NB4 (cell line): ENCODE data around the gene RNU6-9.
A peak's percentile ranks its signal among the peaks of the same experiment; 100 is the strongest.

Source experiments
- DNase-seq: peaks from one replicate; pipeline ENCODE4 v3.0.0; 2010; ENCODE audit warnings: low read depth
- H3K4me3 ChIP-seq: one replicate; pipeline ENCODE4 v1.5.1; 2011; ENCODE audit warnings: mild to moderate bottlenecking, low read depth, low read length, moderate library complexity
- MYC ChIP-seq: IDR thresholded peaks from 2 replicates; pipeline ENCODE4 v1.6.1; 2011; ENCODE audit warnings: low read depth, low read length
- POLR2A ChIP-seq: IDR thresholded peaks from 2 replicates; pipeline ENCODE4 v1.6.1; 2011; ENCODE audit warnings: mild to moderate bottlenecking; ENCODE audit not compliant: insufficient read length; ENCODE audit errors: extremely low read depth
- TF ChIP-seq, protein P1 (sequence below): IDR thresholded peaks from one replicate; pipeline ENCODE4 v1.5.1; 2012; ENCODE audit warnings: low read depth, low read length
- TF ChIP-seq, protein P2 (sequence below): IDR thresholded peaks from 2 replicates; pipeline ENCODE4 v1.6.1; 2011; ENCODE audit warnings: low read depth, low read length

RNU6-9 gene

DNA sequence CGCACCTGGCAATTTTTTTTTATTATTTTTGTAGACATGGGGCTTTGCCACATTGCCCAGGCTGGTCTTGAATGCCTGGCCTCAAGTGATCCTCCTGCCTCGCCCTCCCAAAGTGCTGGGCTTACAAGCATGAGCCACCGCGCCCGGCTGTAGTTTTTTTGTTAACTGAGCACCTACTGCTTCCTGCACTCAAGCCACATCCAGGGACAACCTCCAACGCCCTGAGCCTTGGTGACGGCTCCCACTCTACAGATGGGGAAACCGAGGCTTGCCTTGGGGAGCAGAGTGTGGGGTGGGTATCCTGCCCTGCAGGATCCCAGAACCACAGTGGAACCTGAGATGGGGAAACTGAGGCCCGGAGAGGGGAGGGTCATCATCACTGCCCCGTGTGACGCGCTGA is 38.1 kb upstream of the RNU6-9 start:
- H3K4me3 ChIP-seq: no peak overlapping the region
- no peak for DNase-seq
- TF ChIP-seq MYC (no peak), POLR2A (no peak)
- TF ChIP-seq, protein P1, sequence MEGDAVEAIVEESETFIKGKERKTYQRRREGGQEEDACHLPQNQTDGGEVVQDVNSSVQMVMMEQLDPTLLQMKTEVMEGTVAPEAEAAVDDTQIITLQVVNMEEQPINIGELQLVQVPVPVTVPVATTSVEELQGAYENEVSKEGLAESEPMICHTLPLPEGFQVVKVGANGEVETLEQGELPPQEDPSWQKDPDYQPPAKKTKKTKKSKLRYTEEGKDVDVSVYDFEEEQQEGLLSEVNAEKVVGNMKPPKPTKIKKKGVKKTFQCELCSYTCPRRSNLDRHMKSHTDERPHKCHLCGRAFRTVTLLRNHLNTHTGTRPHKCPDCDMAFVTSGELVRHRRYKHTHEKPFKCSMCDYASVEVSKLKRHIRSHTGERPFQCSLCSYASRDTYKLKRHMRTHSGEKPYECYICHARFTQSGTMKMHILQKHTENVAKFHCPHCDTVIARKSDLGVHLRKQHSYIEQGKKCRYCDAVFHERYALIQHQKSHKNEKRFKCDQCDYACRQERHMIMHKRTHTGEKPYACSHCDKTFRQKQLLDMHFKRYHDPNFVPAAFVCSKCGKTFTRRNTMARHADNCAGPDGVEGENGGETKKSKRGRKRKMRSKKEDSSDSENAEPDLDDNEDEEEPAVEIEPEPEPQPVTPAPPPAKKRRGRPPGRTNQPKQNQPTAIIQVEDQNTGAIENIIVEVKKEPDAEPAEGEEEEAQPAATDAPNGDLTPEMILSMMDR: no peak
- TF ChIP-seq, protein P2, sequence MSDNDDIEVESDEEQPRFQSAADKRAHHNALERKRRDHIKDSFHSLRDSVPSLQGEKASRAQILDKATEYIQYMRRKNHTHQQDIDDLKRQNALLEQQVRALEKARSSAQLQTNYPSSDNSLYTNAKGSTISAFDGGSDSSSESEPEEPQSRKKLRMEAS: no peak

DNA sequence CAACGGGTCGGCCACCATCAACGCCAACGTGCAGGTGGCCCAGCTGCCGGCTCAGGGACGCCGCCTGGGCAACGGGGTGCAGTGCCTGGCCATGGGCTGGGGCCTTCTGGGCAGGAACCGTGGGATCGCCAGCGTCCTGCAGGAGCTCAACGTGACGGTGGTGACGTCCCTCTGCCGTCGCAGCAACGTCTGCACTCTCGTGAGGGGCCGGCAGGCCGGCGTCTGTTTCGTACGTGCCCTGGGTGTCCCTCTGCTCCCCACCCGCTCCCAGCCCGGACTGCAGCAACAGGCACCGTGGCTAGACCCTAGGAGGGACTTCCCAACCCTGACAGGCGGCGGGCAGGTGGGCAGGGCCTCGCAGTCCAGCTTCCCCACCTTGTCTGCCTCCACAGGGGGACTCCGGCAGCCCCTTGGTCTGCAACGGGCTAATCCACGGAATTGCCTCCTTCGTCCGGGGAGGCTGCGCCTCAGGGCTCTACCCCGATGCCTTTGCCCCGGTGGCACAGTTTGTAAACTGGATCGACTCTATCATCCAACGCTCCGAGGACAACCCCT is 37.6 kb upstream of the RNU6-9 start:
- TF ChIP-seq MYC (no peak), POLR2A (no peak)
- TF ChIP-seq, protein P1: no peak
- TF ChIP-seq, protein P2: no peak
- no peak for DNase-seq
- H3K4me3 ChIP-seq: no peak overlapping the region

DNA sequence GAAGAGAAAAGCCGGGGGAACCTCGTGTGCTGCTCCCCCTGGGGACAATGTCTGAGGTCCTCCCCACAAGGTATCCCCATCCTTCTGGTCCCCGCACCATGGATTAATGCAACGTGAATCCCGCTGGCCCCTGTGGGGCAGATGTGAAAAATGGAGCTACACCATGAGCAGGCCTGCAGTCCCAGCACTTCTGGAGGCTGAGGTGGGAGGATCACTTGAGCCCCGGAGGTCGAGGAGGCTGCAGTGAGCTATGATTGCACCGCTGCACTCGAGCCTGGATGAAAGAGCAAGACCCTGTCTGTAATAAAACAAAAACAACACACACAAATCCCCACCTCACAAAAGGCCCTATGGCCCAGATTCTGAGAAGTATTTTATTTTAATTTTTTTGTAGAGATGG is 35.0 kb upstream of the RNU6-9 start:
- H3K4me3 ChIP-seq: no peak overlapping the region
- DNase-seq: no peak
- TF ChIP-seq, protein P1: no peak

DNA sequence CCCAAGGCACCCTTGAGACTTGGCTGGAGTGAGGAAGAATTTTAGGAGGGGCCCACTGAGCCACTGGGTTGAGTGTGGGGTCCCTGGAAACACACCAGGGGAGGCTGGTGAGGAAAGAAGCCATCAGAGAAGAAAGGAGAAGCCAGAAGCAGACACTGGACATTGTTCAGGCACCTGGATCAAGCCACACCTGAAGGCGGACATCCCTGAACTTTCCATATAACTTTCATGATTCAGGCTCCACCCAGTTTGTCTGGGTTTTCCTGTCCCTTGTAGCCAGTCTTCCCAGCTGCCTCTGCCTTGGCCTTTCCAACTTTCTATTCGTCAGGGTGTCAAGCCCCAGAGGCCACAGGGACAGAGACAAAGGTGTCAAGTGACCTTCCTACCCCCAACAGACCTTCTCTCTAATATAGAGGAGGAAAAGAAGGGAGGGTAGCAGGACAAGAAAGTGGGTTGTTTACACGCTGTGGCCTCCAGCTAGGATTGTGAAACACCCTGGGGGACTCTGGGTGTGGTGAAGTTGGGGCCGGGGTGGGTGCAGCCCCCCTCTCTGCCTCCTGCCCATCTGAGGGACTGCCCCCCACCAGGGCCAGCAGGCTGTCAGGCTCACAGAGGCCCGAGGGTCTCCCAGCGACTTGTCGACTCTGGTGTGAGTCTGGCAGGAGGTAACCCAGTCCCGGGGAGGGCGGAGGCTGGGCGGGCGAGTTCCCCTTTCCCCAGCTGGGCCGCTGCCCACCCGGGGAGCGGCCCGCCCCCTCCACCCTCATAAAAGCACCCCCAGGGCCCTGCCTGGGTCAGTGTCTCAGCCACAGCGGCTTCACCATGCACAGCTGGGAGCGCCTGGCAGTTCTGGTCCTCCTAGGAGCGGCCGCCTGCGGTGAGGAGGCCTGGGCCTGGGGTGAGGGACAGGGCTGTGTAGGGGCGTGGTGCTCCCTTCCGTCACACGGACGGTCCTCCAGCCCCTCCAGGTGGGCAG is 34.1 kb upstream of the RNU6-9 start, which contains the start of gene CFD:
TSS of gene CFD (plus strand) at position 797 of the 976 bp plus-strand sequence. CDS start at position 823, 26 bp downstream.
- TF ChIP-seq, protein P1: no peak
- TF ChIP-seq, protein P2: no peak
- TF ChIP-seq MYC (no peak), POLR2A (no peak)
- H3K4me3 ChIP-seq: peak within 1 kb of the TSS; percentile 61
- peak; percentile 92 for DNase-seq

DNA sequence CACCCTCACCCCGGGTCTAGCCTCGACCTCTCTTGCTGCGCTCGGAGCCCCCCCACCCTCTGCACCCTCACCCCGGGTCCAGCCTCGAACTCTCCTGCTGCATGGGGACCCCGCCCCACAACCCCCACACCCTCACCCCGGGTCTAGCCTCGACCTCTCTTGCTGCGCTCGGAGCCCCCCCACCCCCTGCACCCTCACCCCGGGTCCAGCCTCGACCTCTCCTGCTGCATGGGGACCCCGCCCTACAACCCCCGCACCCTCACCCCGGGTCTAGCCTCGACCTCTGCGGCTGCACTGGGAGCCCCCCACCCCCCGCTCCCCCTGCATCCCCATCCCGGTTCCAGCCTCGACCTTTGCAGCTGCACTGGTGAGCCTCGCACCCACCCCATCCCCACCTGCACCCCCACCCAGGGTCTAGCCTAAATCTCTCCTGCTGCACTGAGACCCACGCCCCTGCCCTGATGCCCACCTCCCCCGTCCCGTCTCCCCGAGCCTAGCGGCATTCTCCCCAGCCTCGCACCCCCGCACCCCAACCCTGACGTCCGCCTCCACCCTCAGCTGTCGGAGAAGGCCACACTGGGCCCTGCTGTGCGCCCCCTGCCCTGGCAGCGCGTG is 32.0 kb upstream of the RNU6-9 start:
- H3K4me3 ChIP-seq: no peak overlapping the region
- TF ChIP-seq, protein P1: no peak
- no peak for TF ChIP-seq POLR2A
- TF ChIP-seq MYC: no peak
- TF ChIP-seq, protein P2: no peak
- no peak for DNase-seq
